AG09309 (cell line): ENCODE measurements around the gene BTAF1.

Experiments used
- DNase-seq: peaks from one replicate; pipeline ENCODE4 v3.0.0-alpha.2; 2010; ENCODE audit warnings: low read depth
- H3K4me3 ChIP-seq: 2 replicates; pipeline ENCODE4 v1.5.1; 2011; ENCODE audit warnings: mild to moderate bottlenecking, low read depth, low read length, moderate library complexity; ENCODE audit not compliant: control insufficient read depth
- TF ChIP-seq, protein P1 (sequence below): IDR thresholded peaks from 2 replicates; pipeline ENCODE4 v1.5.1; 2011; ENCODE audit warnings: mild to moderate bottlenecking, low read depth, low read length, inconsistent platforms; ENCODE audit not compliant: insufficient read depth, control insufficient read depth; ENCODE audit errors: missing control alignments

BTAF1 gene

DNA sequence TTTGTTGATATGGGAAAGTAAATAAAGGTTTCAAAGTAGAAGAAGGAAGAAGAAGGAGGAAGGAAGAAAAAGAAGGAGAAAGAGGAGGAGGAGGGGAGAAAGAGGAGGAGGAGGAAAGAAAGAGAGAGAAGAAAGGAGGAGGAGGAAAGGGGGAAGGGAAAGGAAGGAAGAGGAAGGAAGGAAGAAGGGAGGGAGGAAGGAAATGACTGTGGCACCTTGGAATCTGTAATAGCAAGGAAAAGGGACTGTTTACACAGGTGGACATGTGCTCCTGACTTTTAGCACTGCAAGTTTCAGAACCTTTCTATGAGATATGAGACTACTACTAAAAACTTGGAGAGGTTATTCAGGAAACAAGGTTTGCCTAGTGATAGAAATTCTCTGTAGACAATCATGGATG is 153.2 kb downstream of the BTAF1 start:
- H3K4me3 ChIP-seq = no peak overlapping the region
- no peak for DNase-seq
- TF ChIP-seq, protein P1, sequence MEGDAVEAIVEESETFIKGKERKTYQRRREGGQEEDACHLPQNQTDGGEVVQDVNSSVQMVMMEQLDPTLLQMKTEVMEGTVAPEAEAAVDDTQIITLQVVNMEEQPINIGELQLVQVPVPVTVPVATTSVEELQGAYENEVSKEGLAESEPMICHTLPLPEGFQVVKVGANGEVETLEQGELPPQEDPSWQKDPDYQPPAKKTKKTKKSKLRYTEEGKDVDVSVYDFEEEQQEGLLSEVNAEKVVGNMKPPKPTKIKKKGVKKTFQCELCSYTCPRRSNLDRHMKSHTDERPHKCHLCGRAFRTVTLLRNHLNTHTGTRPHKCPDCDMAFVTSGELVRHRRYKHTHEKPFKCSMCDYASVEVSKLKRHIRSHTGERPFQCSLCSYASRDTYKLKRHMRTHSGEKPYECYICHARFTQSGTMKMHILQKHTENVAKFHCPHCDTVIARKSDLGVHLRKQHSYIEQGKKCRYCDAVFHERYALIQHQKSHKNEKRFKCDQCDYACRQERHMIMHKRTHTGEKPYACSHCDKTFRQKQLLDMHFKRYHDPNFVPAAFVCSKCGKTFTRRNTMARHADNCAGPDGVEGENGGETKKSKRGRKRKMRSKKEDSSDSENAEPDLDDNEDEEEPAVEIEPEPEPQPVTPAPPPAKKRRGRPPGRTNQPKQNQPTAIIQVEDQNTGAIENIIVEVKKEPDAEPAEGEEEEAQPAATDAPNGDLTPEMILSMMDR = no peak

DNA sequence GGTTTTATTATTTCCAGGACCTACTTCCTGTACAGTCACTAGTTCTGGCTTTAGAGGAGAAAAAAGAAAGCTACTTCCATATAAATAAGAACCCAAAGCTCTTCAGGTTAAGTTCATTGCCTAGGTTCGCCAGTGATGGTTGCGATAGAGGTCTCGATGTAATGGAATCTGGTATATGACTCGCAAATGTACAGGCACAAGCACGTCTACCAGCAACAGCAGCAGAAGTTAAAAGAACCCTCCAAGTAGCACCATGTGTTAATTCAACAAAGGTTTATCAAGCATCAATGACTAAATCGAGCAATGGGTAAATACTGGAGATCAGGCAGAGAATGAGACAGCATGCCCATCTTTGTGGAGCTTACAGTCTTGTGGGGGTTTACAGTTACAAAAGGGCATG is 155.4 kb downstream of the BTAF1 start:
- DNase-seq = no peak
- H3K4me3 ChIP-seq = no peak overlapping the region
- TF ChIP-seq, protein P1 = no peak
